Neuronal stem cell (in vitro differentiated cells): ENCODE results near the gene NDUFAF7.

Experiments
- DNase-seq: peaks from one replicate; pipeline ENCODE4 v3.0.0-alpha.2; 2013; ENCODE audit warnings: low spot score
- H2AFZ ChIP-seq: one replicate; pipeline ENCODE4 v1.6.1; 2013; ENCODE audit warnings: mild to moderate bottlenecking, low read length, inconsistent platforms
- H2AK5ac ChIP-seq: 2 replicates; pipeline ENCODE4 v1.6.1; 2013; ENCODE audit warnings: low read depth, mild to moderate bottlenecking, inconsistent platforms, low read length, moderate library complexity, mixed read lengths
- H2BK120ac ChIP-seq: 2 replicates; pipeline ENCODE4 v1.6.1; 2013; ENCODE audit warnings: low read depth, mild to moderate bottlenecking, inconsistent platforms, low read length, moderate library complexity, mixed read lengths
- H2BK12ac ChIP-seq: one replicate; pipeline ENCODE4 v1.6.1; 2013; ENCODE audit warnings: low read length, inconsistent platforms
- H2BK15ac ChIP-seq: 2 replicates; pipeline ENCODE4 v1.6.1; 2013; ENCODE audit warnings: mild to moderate bottlenecking, low read length, inconsistent platforms, mixed read lengths
- H2BK5ac ChIP-seq: one replicate; pipeline ENCODE4 v1.6.1; 2013; ENCODE audit warnings: inconsistent platforms, mild to moderate bottlenecking, low read length, moderate library complexity
- H3K14ac ChIP-seq: one replicate; pipeline ENCODE4 v1.6.1; 2013; ENCODE audit warnings: low read length, inconsistent platforms
- H3K18ac ChIP-seq: 2 replicates; pipeline ENCODE4 v1.6.1; 2013; ENCODE audit warnings: low read length, inconsistent platforms
- H3K23ac ChIP-seq: 2 replicates; pipeline ENCODE4 v1.6.1; 2013; ENCODE audit warnings: low read depth, mild to moderate bottlenecking, mixed read lengths, low read length, inconsistent platforms; ENCODE audit not compliant: poor library complexity
- H3K27ac ChIP-seq: replicated peaks from 3 replicates; pipeline ENCODE4 v1.5.1; 2013; ENCODE audit warnings: low read length, inconsistent platforms
- H3K27me3 ChIP-seq, 3 experiments: 2 replicates each; pipeline ENCODE4 v1.6.1; 2013; ENCODE audit warnings: low read length in 3 of 3, mild to moderate bottlenecking in 2 of 3, inconsistent platforms in 1 of 3, low read depth in 1 of 3, mixed read lengths in 1 of 3, moderate library complexity in 1 of 3; ENCODE audit not compliant: control insufficient read depth in 3 of 3, insufficient read depth in 3 of 3
- H3K36me3 ChIP-seq, 2 donors: replicated peaks in 1 of 2; 2 replicates each; pipeline ENCODE4 v1.6.1; 2013; ENCODE audit warnings: low read length in 2 of 2; ENCODE audit not compliant: control insufficient read depth in 2 of 2, insufficient read depth in 2 of 2
- H3K4ac ChIP-seq: 2 replicates; pipeline ENCODE4 v1.6.1; 2013; ENCODE audit warnings: inconsistent platforms, mild to moderate bottlenecking, low read length, moderate library complexity
- H3K4me1 ChIP-seq, 2 donors: 1 replicate in 1 of 2; 2 replicates in 1 of 2; pipeline ENCODE4 v1.6.1; 2013; ENCODE audit warnings: low read length in 2 of 2, low read depth in 1 of 2; ENCODE audit not compliant: control insufficient read depth in 2 of 2, insufficient read depth in 1 of 2
- H3K4me2 ChIP-seq: one replicate; pipeline ENCODE4 v1.6.1; 2013; ENCODE audit warnings: mild to moderate bottlenecking, low read length, inconsistent platforms; ENCODE audit not compliant: insufficient read depth, poor library complexity, severe bottlenecking
- H3K4me3 ChIP-seq, 2 donors: 2 replicates each; pipeline ENCODE4 v1.5.1; 2013; ENCODE audit warnings: low read length in 2 of 2, mild to moderate bottlenecking in 2 of 2, inconsistent platforms in 1 of 2, moderate library complexity in 1 of 2
- H3K79me1 ChIP-seq: one replicate; pipeline ENCODE4 v1.6.1; 2013; ENCODE audit warnings: low read depth, mild to moderate bottlenecking, inconsistent platforms, low read length, moderate library complexity
- H3K9ac ChIP-seq: one replicate; pipeline ENCODE4 v1.6.1; 2013; ENCODE audit warnings: mild to moderate bottlenecking, low read depth, low read length, inconsistent platforms; ENCODE audit not compliant: poor library complexity
- H3K9me3 ChIP-seq, 2 donors: replicated peaks in 1 of 2; 2 replicates each; pipeline versions ENCODE3 to v1.6.1; 2013; ENCODE audit warnings: low read length in 2 of 2, mild to moderate bottlenecking in 2 of 2, inconsistent platforms in 1 of 2, low read depth in 1 of 2, mixed read lengths in 1 of 2, moderate library complexity in 1 of 2; ENCODE audit not compliant: control insufficient read depth in 2 of 2, insufficient read depth in 1 of 2
- H4K8ac ChIP-seq: one replicate; pipeline ENCODE4 v1.6.1; 2013; ENCODE audit warnings: low read depth, mild to moderate bottlenecking, inconsistent platforms, low read length, moderate library complexity
- H4K91ac ChIP-seq: one replicate; pipeline ENCODE4 v1.6.1; 2013; ENCODE audit warnings: low read length, low read depth, mild to moderate bottlenecking, inconsistent platforms; ENCODE audit not compliant: poor library complexity
- WGBS, 2 donors: extraction: QIAGEN DNeasy Blood & Tissue Kit; methylation state at CpG; one replicate each; pipeline ENCODE4 v1.1.7; 2013; ENCODE audit warnings: missing lambda C conversion rate in 2 of 2, mixed read lengths in 1 of 2; ENCODE audit not compliant: insufficient read length in 2 of 2, insufficient replicate concordance in 1 of 2; ENCODE audit errors: extremely low coverage in 2 of 2; 5-methylcytosine and 5-hydroxymethylcytosine counted together

Gene NDUFAF7

DNA sequence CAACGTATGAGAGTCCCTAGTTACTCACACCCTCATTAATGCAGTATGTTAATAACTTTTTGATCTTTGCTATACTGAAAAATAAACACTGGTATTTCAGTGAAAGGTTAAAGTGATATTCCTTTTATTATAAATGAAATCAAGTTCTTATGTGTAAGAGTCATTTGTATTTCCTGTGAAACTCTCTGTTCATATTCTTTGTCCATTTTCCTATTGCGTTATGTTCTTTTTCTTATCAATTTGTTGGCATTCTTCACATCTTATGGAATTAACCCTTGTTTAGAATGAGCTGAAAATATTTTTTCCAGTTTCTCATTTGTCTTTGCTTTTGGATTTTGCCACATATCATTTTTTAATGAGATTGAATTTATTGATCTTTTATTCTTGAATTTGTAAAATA lies 44.8 kb downstream of the NDUFAF7 start:
- Histone ChIP-seq H3K4me2 (no peak overlapping the region), H3K36me3 (peaks cover 13 to 98% of the 10 kb centered on the region in 2 donors), H2AFZ (no peak overlapping the region), H3K23ac (no peak overlapping the region), H2BK120ac (no peak overlapping the region), H2BK5ac (no peak overlapping the region), H2BK12ac (no peak overlapping the region), H3K9ac (no peak overlapping the region), H3K4me3 (no peak overlapping the region), H3K14ac (no peak overlapping the region), H2BK15ac (no peak overlapping the region), H3K4ac (no peak overlapping the region), H3K27ac (no peak overlapping the region), H3K18ac (no peak overlapping the region), H4K8ac (no peak overlapping the region), H3K79me1 (no peaks in the 10 kb centered on the region), H3K4me1 (no peaks in the 10 kb centered on the region), H3K9me3 (no peaks in the 10 kb centered on the region), H2AK5ac (no peak overlapping the region), H3K27me3 (no peaks in the 10 kb centered on the region), H4K91ac (no peak overlapping the region)
- DNase-seq: no peak
- no CpG with 5 or more reads among the region's 2 CpGs for WGBS, 2 donors

GRCh38 chr2:37281916-37282315 lies 50.5 kb downstream of the NDUFAF7 start:
- Histone ChIP-seq H3K27ac (no peak overlapping the region), H3K4me2 (no peak overlapping the region), H3K4me1 (no peaks in the 10 kb centered on the region), H2AK5ac (no peak overlapping the region), H4K91ac (no peak overlapping the region), H2BK120ac (no peak overlapping the region), H2BK12ac (no peak overlapping the region), H3K36me3 (peaks cover 6 to 97% of the 10 kb centered on the region in 2 donors), H3K79me1 (no peaks in the 10 kb centered on the region), H3K23ac (no peak overlapping the region), H3K18ac (no peak overlapping the region), H2BK15ac (no peak overlapping the region), H3K4ac (no peak overlapping the region), H2AFZ (no peak overlapping the region), H3K14ac (no peak overlapping the region), H4K8ac (no peak overlapping the region), H3K9me3 (no peaks in the 10 kb centered on the region), H3K9ac (no peak overlapping the region), H3K27me3 (no peaks in the 10 kb centered on the region), H3K4me3 (no peak overlapping the region), H2BK5ac (no peak overlapping the region)
- no peak for DNase-seq
- no CpG with 5 or more reads among the region's 1 CpG for WGBS, 2 donors

DNA sequence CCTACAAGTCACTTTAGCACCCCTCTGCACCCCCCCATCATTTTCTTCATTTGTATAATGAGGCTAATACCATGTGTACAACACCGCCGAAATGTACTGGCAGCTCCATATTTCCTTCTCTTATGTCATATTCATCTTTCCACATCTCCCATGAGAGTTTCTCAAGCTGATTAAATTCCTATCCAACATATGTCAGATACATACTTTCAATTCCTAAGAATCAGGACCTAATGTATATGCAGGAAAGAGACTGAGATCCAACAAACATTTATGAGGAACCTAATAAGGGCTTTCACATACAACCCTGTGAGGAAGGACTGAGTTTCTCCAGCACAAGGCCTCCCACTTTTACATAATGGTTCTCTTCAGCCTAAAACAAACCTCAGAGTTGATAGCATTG lies 51.3 kb downstream of the NDUFAF7 start:
- H3K36me3 ChIP-seq: peaks cover 6 to 96% of the 10 kb centered on the region in 2 donors
- no peak overlapping the region for H2AK5ac ChIP-seq
- H3K23ac ChIP-seq: no peak overlapping the region
- no CpG with 5 or more reads among the region's 2 CpGs for WGBS, 2 donors
- no peak overlapping the region for H2BK5ac ChIP-seq
- H2BK12ac ChIP-seq: no peak overlapping the region
- H4K91ac ChIP-seq: no peak overlapping the region
- H3K79me1 ChIP-seq: no peaks in the 10 kb centered on the region
- H3K4ac ChIP-seq: no peak overlapping the region
- no peak overlapping the region for H2BK120ac ChIP-seq
- no peak overlapping the region for H2BK15ac ChIP-seq
- no peak overlapping the region for H3K4me3 ChIP-seq
- H2AFZ ChIP-seq: no peak overlapping the region
- H3K4me2 ChIP-seq: no peak overlapping the region
- H3K9me3 ChIP-seq: no peaks in the 10 kb centered on the region
- no peaks in the 10 kb centered on the region for H3K27me3 ChIP-seq
- no peak overlapping the region for H3K18ac ChIP-seq
- H3K14ac ChIP-seq: no peak overlapping the region
- no peak overlapping the region for H4K8ac ChIP-seq
- DNase-seq: no peak
- no peak overlapping the region for H3K9ac ChIP-seq
- H3K4me1 ChIP-seq: no peaks in the 10 kb centered on the region
- no peak overlapping the region for H3K27ac ChIP-seq

DNA sequence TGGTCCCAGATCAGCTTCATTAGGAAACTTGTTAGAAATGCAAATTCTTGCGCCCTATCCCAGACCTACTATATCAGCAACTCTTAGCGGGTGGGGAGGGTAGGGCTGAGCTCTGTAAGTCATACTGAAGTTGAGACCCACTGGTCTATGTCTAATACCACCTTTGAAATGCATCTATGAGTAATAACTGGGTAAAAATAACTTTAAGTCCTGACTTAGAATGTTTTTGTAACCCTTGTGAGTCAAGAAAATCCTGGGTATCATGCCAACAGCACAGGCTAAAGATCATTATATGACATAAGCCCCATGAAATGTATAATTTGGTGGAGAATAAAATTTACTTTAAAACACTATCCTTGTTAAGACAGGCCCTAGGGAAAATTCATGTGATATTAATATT lies 51.7 kb downstream of the NDUFAF7 start:
- Histone ChIP-seq H3K27me3 (no peaks in the 10 kb centered on the region), H3K36me3 (peaks cover 6 to 96% of the 10 kb centered on the region in 2 donors), H3K4me2 (no peak overlapping the region), H2BK12ac (no peak overlapping the region), H3K18ac (no peak overlapping the region), H3K23ac (no peak overlapping the region), H3K9ac (no peak overlapping the region), H3K79me1 (no peaks in the 10 kb centered on the region), H3K14ac (no peak overlapping the region), H4K91ac (no peak overlapping the region), H2AFZ (no peak overlapping the region), H3K4me3 (no peak overlapping the region), H3K9me3 (no peaks in the 10 kb centered on the region), H3K4ac (no peak overlapping the region), H3K4me1 (no peaks in the 10 kb centered on the region), H2BK120ac (no peak overlapping the region), H2BK5ac (no peak overlapping the region), H2BK15ac (no peak overlapping the region), H2AK5ac (no peak overlapping the region), H3K27ac (no peak overlapping the region), H4K8ac (no peak overlapping the region)
- no peak for DNase-seq
- no CpG with 5 or more reads among the region's 2 CpGs for WGBS, 2 donors
